Karpas-422 (cell line): ENCODE measurements around the gene AKAP8L. TPM values are rescaled to one million over a fixed set of nuclear protein-coding genes. Genes with fewer than 3 reads are reported as not detected.
"Not testable (repeated sequence)": the region's sequence is repeated elsewhere in the genome, so short reads cannot be mapped to it uniquely, and the experiment has no call there.

ENCODE experiments used
- DNase-seq: peaks from one replicate; pipeline ENCODE4 v3.0.0-alpha.2; 2015
- H2AFZ ChIP-seq: fragments of 200-600 bp; sonication (generic); 2 replicates; pipeline ENCODE4 v1.6.1; 2014; ENCODE audit warnings: antibody characterized with exemption, low read length, mixed read lengths
- H3K27ac ChIP-seq: fragments of 200-600 bp; sonication (generic); 2 replicates; pipeline ENCODE4 v1.5.1; 2014; ENCODE audit warnings: mild to moderate bottlenecking, low read length, moderate library complexity
- H3K27me3 ChIP-seq: fragments of 200-600 bp; sonication (generic); 2 replicates; pipeline ENCODE4 v1.6.1; 2014; ENCODE audit warnings: low read length, mixed read lengths
- H3K36me3 ChIP-seq: fragments of 200-600 bp; sonication (generic); 2 replicates; pipeline ENCODE4 v1.6.1; 2014; ENCODE audit warnings: low read length, mixed read lengths; ENCODE audit not compliant: insufficient read depth
- H3K4me1 ChIP-seq: fragments of 200-600 bp; sonication (generic); 2 replicates; pipeline ENCODE4 v1.6.1; 2014; ENCODE audit warnings: mild to moderate bottlenecking, low read length, mixed read lengths
- H3K4me2 ChIP-seq: fragments of 200-600 bp; sonication (generic); 2 replicates; pipeline ENCODE4 v1.6.1; 2014; ENCODE audit warnings: low read length, low read depth, mild to moderate bottlenecking; ENCODE audit not compliant: poor library complexity, severe bottlenecking
- H3K4me3 ChIP-seq: fragments of 200-600 bp; sonication (generic); 2 replicates; pipeline ENCODE4 v1.5.1; 2014; ENCODE audit warnings: mild to moderate bottlenecking, antibody characterized with exemption, low read length, mixed read lengths
- H3K79me2 ChIP-seq: fragments of 200-600 bp; sonication (generic); 2 replicates; pipeline ENCODE4 v1.6.1; 2014; ENCODE audit warnings: mild to moderate bottlenecking, low read length, mixed read lengths
- H3K9ac ChIP-seq: fragments of 200-600 bp; sonication (generic); 2 replicates; pipeline ENCODE4 v1.6.0; 2014; ENCODE audit warnings: low read length
- H3K9me2 ChIP-seq: fragments of 200-600 bp; sonication (generic), shearing (Covaris generic); replicated peaks from 2 replicates; pipeline ENCODE4 v1.6.0; 2014; ENCODE audit warnings: mild to moderate bottlenecking, low read length, moderate library complexity; ENCODE audit not compliant: insufficient read depth
- H3K9me3 ChIP-seq: fragments of 300-700, 200-600 bp; sonication (generic); 2 replicates; pipeline ENCODE4 v1.6.1; 2014; ENCODE audit warnings: low read length, mixed read lengths
- H4K20me1 ChIP-seq: fragments of 200-600 bp; sonication (generic); 2 replicates; pipeline ENCODE4 v1.6.1; 2014; ENCODE audit warnings: mild to moderate bottlenecking, antibody characterized with exemption, low read length, low read depth; ENCODE audit not compliant: insufficient read depth
- total RNA-seq: library from RNA; depleted of rRNA; stranded (reverse); fragments of >200 nt; shearing (Covaris generic); gene quantifications from 2 replicates; pipeline ENCODE4 v1.2.3, GENCODE V29; 2014; ENCODE audit warnings: low replicate concordance

AKAP8L gene
- total RNA-seq, 1 experiment from 2014 or later, result 82.4 TPM

- not testable (repeated sequence) for H3K4me3 ChIP-seq, H3K9me3 ChIP-seq, H3K9ac ChIP-seq, H3K9me2 ChIP-seq, H3K4me2 ChIP-seq, H3K27me3 ChIP-seq, H2AFZ ChIP-seq, DNase-seq, H3K4me1 ChIP-seq, H3K27ac ChIP-seq, H4K20me1 ChIP-seq
- peaks cover 17% of the 10 kb centered on the region for H3K79me2 ChIP-seq
- H3K36me3 ChIP-seq, result peaks cover 31% of the 10 kb centered on the region
Observed at GRCh38 chr19:15363791-15364190, 55.0 kb downstream of the AKAP8L start.

DNA sequence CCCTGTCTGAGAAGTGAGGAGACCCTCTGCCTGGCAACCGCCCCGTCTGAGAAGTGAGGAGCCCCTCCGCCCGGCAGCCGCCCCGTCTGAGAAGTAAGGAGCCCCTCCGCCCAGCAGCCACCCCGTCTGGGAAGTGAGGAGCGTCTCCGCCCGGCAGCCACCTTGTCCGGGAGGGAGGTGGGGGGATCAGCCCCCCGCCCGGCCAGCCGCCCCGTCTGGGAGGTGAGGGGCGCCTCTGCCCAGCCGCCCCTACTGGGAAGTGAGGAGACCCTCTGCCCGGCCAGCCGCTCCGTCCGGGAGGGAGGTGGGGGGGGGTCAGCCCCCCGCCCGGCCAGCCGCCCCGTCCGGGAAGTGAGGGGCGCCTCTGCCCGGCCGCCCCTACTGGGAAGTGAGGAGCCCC is 55.7 kb downstream of the AKAP8L start:
- H3K9me2 ChIP-seq, H4K20me1 ChIP-seq, H3K4me3 ChIP-seq, H3K4me2 ChIP-seq, H3K4me1 ChIP-seq, H3K9me3 ChIP-seq, H3K27me3 ChIP-seq, H2AFZ ChIP-seq, DNase-seq, H3K27ac ChIP-seq, H3K9ac ChIP-seq: not testable (repeated sequence)
- peaks cover 36% of the 10 kb centered on the region for H3K36me3 ChIP-seq
- H3K79me2 ChIP-seq, result peaks cover 17% of the 10 kb centered on the region

GRCh38 chr19:15360015-15360414 is 58.8 kb downstream of the AKAP8L start:
- not testable (repeated sequence) for H3K4me3 ChIP-seq, H3K9ac ChIP-seq, H4K20me1 ChIP-seq, H3K27me3 ChIP-seq, H3K9me2 ChIP-seq, H3K4me2 ChIP-seq, H3K4me1 ChIP-seq, H2AFZ ChIP-seq, H3K9me3 ChIP-seq, H3K79me2 ChIP-seq, DNase-seq, H3K27ac ChIP-seq
- H3K36me3 ChIP-seq, result peaks cover 43% of the 10 kb centered on the region

DNA sequence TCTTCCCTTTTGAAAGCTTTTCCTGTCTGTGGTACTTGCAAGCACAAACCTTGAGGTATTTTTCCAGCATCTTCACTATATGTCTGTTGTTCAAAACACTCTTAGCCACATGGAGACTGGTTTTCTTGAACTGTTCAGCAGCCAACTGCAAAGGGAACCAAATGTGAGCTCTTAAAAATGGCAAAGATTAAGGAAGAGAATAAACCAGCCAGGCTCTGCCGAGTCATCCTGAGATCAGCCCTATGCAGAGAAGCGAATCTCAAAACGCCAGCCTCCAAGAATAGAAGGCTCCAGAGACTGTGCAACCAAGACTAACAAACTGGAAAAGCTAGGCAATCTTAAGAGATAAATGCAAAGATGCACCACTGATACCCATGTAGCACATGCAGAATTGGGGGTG is 59.9 kb downstream of the AKAP8L start:
- H3K9ac ChIP-seq, result no peak overlapping the region
- no peaks in the 10 kb centered on the region for H3K9me2 ChIP-seq
- DNase-seq, result no peak
- H4K20me1 ChIP-seq, result 0 out of 2 replicates have a peak, but pooled peaks cover 8% of the 10 kb centered on the region
- H3K27ac ChIP-seq, result no peak overlapping the region
- no peak overlapping the region for H3K4me2 ChIP-seq
- no peak overlapping the region for H2AFZ ChIP-seq
- H3K4me3 ChIP-seq, result no peak overlapping the region
- peaks cover 45% of the 10 kb centered on the region; the same call in 1 of the 2 replicates for H3K36me3 ChIP-seq
- H3K9me3 ChIP-seq, result no peaks in the 10 kb centered on the region
- no peaks in the 10 kb centered on the region for H3K4me1 ChIP-seq
- H3K79me2 ChIP-seq, result peaks cover 3% of the 10 kb centered on the region; the same call in 1 of the 2 replicates
- no peaks in the 10 kb centered on the region for H3K27me3 ChIP-seq

- no peaks in the 10 kb centered on the region for H3K27me3 ChIP-seq
- H4K20me1 ChIP-seq, result 0 out of 2 replicates have a peak, but pooled peaks cover 9% of the 10 kb centered on the region
- no peaks in the 10 kb centered on the region for H3K4me1 ChIP-seq
- no peak overlapping the region for H2AFZ ChIP-seq
- no peak overlapping the region for H3K4me3 ChIP-seq
- H3K9ac ChIP-seq, result no peak overlapping the region
- peaks cover 3% of the 10 kb centered on the region; the same call in 1 of the 2 replicates for H3K79me2 ChIP-seq
- H3K36me3 ChIP-seq, result peaks cover 46% of the 10 kb centered on the region; the same call in 1 of the 2 replicates
- DNase-seq, result no peak
- no peaks in the 10 kb centered on the region for H3K9me3 ChIP-seq
- no peaks in the 10 kb centered on the region for H3K9me2 ChIP-seq
- H3K27ac ChIP-seq, result no peak overlapping the region
- no peak overlapping the region for H3K4me2 ChIP-seq
Observed at GRCh38 chr19:15357906-15358305, 60.9 kb downstream of the AKAP8L start.

GRCh38 chr19:15354566-15355296 is 64.1 kb downstream of the AKAP8L start:
- H3K36me3 ChIP-seq, result peaks cover 34% of the 10 kb centered on the region; the same call in 1 of the 2 replicates
- no peaks in the 10 kb centered on the region for H3K4me1 ChIP-seq
- H3K4me2 ChIP-seq, result no peak overlapping the region
- H4K20me1 ChIP-seq, result 0 out of 2 replicates have a peak, but pooled peaks cover 5% of the 10 kb centered on the region
- no peak overlapping the region for H2AFZ ChIP-seq
- no peak overlapping the region for H3K27ac ChIP-seq
- no peak for DNase-seq
- no peaks in the 10 kb centered on the region for H3K9me2 ChIP-seq
- no peaks in the 10 kb centered on the region for H3K9me3 ChIP-seq
- H3K9ac ChIP-seq, result no peak overlapping the region
- H3K79me2 ChIP-seq, result no peaks in the 10 kb centered on the region
- no peak overlapping the region for H3K4me3 ChIP-seq
- H3K27me3 ChIP-seq, result no peaks in the 10 kb centered on the region

GRCh38 chr19:15353908-15354307 is 64.9 kb downstream of the AKAP8L start:
- Histone ChIP-seq H3K4me3 (no peak overlapping the region), H3K9me2 (no peaks in the 10 kb centered on the region), H3K9me3 (no peaks in the 10 kb centered on the region), H3K4me2 (no peak overlapping the region), H3K4me1 (no peaks in the 10 kb centered on the region), H3K9ac (no peak overlapping the region), H3K27me3 (no peaks in the 10 kb centered on the region), H3K36me3 (peaks cover 27% of the 10 kb centered on the region; the same call in 1 of the 2 replicates), H4K20me1 (0 out of 2 replicates have a peak, but pooled peaks cover 5% of the 10 kb centered on the region), H3K79me2 (no peaks in the 10 kb centered on the region), H2AFZ (no peak overlapping the region), H3K27ac (no peak overlapping the region)
- no peak for DNase-seq

DNA sequence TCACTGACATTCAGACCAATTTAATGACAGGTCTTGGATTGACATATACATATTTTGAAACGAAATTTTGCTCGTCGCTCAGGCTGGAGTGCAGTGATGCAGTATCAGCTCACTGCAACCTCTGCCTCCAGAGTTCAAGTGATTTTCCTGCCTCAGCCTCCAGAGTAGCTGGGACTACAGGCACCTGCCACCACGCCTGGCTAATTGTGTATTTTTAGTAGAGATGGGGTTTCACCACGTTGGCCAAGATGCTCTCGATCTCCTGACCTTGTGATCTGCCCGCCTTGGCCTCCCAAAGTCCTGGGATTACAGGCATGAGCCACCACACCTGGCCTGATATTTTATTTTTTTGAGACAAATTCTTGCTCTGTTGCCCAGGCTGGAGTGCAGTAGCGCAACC is 66.3 kb downstream of the AKAP8L start:
- H3K4me3 ChIP-seq, H2AFZ ChIP-seq, H3K4me2 ChIP-seq, DNase-seq, H3K27me3 ChIP-seq, H3K9me3 ChIP-seq, H3K27ac ChIP-seq, H4K20me1 ChIP-seq, H3K9me2 ChIP-seq, H3K79me2 ChIP-seq, H3K9ac ChIP-seq, H3K4me1 ChIP-seq: not testable (repeated sequence)
- H3K36me3 ChIP-seq, result peaks cover 14% of the 10 kb centered on the region; the same call in 1 of the 2 replicates
